T-cell (primary cell): ENCODE data around the gene CAVIN2. TPM values are rescaled to one million over a fixed set of nuclear protein-coding genes. Genes with fewer than 3 reads are reported as not detected.
A peak's percentile ranks its signal among the peaks of the same experiment; 100 is the strongest.

Experiments
- ATAC-seq, 4 experiments: fragments of 200-7000 bp in 3 of 4; fragments of 150-1000 bp in 1 of 4; cut with Tn5 transposase; replicated peaks in 1 of 4; 1 replicate in 3 of 4; 2 replicates in 1 of 4; pipeline ENCODE4 v1.10.0; 2021; ENCODE audit warnings: moderate library complexity in 3 of 4, mild to moderate bottlenecking in 2 of 4, moderate number of reproducible peaks in 1 of 4
- CTCF ChIA-PET, 2 donors: fragments of 300-600 bp; sonication (Branson Sonifier 250); formaldehyde crosslinking; loops; one replicate each; lab custom pipeline; 2022; ENCODE audit warnings: antibody characterized with exemption in 2 of 2; lab: Charles Lee
- POLR2A ChIA-PET, 2 donors: fragments of 300-600 bp; sonication (Branson Sonifier 250); formaldehyde crosslinking; loops; one replicate each; lab custom pipeline; 2022; ENCODE audit warnings: antibody characterized with exemption in 2 of 2; lab: Charles Lee
- DNase-seq, 35 experiments: peaks; one replicate each; pipeline versions ENCODE4 v3.0.0 to v3.0.0-alpha.2; 2013 to 2023
- H3K27ac ChIP-seq: one replicate; pipeline ENCODE4 v1.5.1; 2013; ENCODE audit warnings: low read length
- H3K27me3 ChIP-seq, 2 experiments: replicated peaks in 1 of 2; 1 replicate in 1 of 2; 2 replicates in 1 of 2; pipeline versions ENCODE4 v1.6.1 to v1.7.0; 2013; ENCODE audit warnings: low read length in 1 of 2, mixed read lengths in 1 of 2; ENCODE audit not compliant: control insufficient read depth in 2 of 2, insufficient read depth in 2 of 2; ENCODE audit errors: extremely low read depth in 1 of 2
- H3K36me3 ChIP-seq, 2 donors: 1 replicate in 1 of 2; 2 replicates in 1 of 2; pipeline versions ENCODE4 v1.6.1 to v1.7.0; 2013; ENCODE audit warnings: low read length in 1 of 2; ENCODE audit not compliant: control insufficient read depth in 2 of 2, insufficient read depth in 1 of 2; ENCODE audit errors: extremely low read depth in 1 of 2
- H3K4me1 ChIP-seq, 2 experiments: 1 replicate in 1 of 2; 2 replicates in 1 of 2; pipeline versions ENCODE4 v1.6.1 to v1.7.0; 2013; ENCODE audit warnings: low read length in 2 of 2, mixed read lengths in 1 of 2; ENCODE audit not compliant: insufficient read depth in 2 of 2, control insufficient read depth in 1 of 2; ENCODE audit errors: extremely low read depth in 1 of 2
- H3K4me3 ChIP-seq, 2 donors: 1 replicate in 1 of 2; 2 replicates in 1 of 2; pipeline versions ENCODE4 v1.5.1 to v1.7.0; 2013; ENCODE audit warnings: mild to moderate bottlenecking in 2 of 2, low read length in 1 of 2, moderate library complexity in 1 of 2; ENCODE audit not compliant: control insufficient read depth in 1 of 2; ENCODE audit errors: extremely low read depth in 1 of 2
- H3K9me3 ChIP-seq: 2 replicates; pipeline ENCODE4 v1.7.0; 2013
- H3K27ac Mint-ChIP-seq, 2 donors: one replicate each; pipeline ENCODE4 v1.8.0; 2020 to 2021; ENCODE audit warnings: mild to moderate bottlenecking in 2 of 2, mixed read lengths in 2 of 2
- H3K27me3 Mint-ChIP-seq, 2 donors: one replicate each; pipeline ENCODE4 v1.8.0; 2021 to 2022; ENCODE audit warnings: mixed read lengths in 2 of 2
- H3K36me3 Mint-ChIP-seq: one replicate; pipeline ENCODE4 v1.8.0; 2021; ENCODE audit warnings: mixed read lengths
- H3K4me1 Mint-ChIP-seq, 3 donors: one replicate each; pipeline ENCODE4 v1.8.0; 2020 to 2022; ENCODE audit warnings: mixed read lengths in 3 of 3, mild to moderate bottlenecking in 1 of 3
- H3K4me3 Mint-ChIP-seq, 3 donors: one replicate each; pipeline ENCODE4 v1.8.0; 2020 to 2022; ENCODE audit warnings: mild to moderate bottlenecking in 3 of 3, mixed read lengths in 3 of 3, moderate library complexity in 3 of 3
- H3K9me3 Mint-ChIP-seq, 3 donors: one replicate each; pipeline ENCODE4 v1.8.0; 2020 to 2022; ENCODE audit warnings: mixed read lengths in 3 of 3
- WGBS: methylation state at CpG from one replicate; pipeline ENCODE4 v1.1.5; 2013; ENCODE audit warnings: missing lambda C conversion rate; ENCODE audit not compliant: insufficient coverage; 5-methylcytosine and 5-hydroxymethylcytosine counted together
- total RNA-seq, 35 experiments: library from RNA in 6 of 35; stranded (reverse) in 6 of 35; fragments of 120-200 nt in 1 of 35; gene quantifications; one replicate each; pipeline versions ENCODE4 v1.2.1 to v1.2.4 and lab custom pipeline; 2013 to 2026

The CAVIN2 gene
- total RNA-seq = 1 to 10 TPM in 1 of 5 donors, under 1 TPM in 4; 0.26 to 2.7 (median 0.40) TPM
- total RNA-seq (2013) = 3.1 TPM
- total RNA-seq (lab: John Stamatoyannopoulos, UW) = 0 to 1.1 (median 0.17) reads per million in 29 experiments

- Mint-ChIP-seq H3K4me3 (no peak within 1 kb of the TSS), H3K4me1 (peaks cover 7 to 9% (median 7%) of the 10 kb centered on the region in 3 donors), H3K9me3 (no peaks in the 10 kb centered on the region), H3K27me3 (peaks cover 33 to 36% of the 10 kb centered on the region in 2 donors), H3K36me3 (no peaks in the 10 kb centered on the region), H3K27ac (no peak within 1 kb of the TSS)
- DNase-seq (no peak), ATAC-seq (peak in 1 of 4 experiments; percentile 33)
- no peaks in the 10 kb centered on the region for H3K36me3 ChIP-seq
- 15% methylated on average over 26 of the region's 31 CpGs for WGBS
- ChIA-PET CTCF (no interaction called here), POLR2A (interaction anchor here in 1 of 2 donors (0.6 kb wide), 1 partner anchor 665 kb away, joined by 4 read pairs; no protein-coding TSS in a partner anchor)
- no peak within 1 kb of the TSS for H3K27ac ChIP-seq
- H3K27me3 ChIP-seq = peaks cover 0 to 14% of the 10 kb centered on the region in 2 experiments
- H3K4me3 ChIP-seq = peak within 1 kb of the TSS in 1 of 2 donors; percentile 29
- peaks cover 0 to 8% of the 10 kb centered on the region in 2 experiments for H3K4me1 ChIP-seq
- H3K9me3 ChIP-seq = no peaks in the 10 kb centered on the region
These were observed at the start of gene CAVIN2 for GRCh38 chr2:191846515-191847476. Gene CAVIN2, minus strand, starts transcription at chr2:191847088. Its CDS starts 163 bp downstream, at chr2:191846925.

GRCh38 chr2:191895743-191896142 is 48.9 kb upstream of the CAVIN2 start:
- ChIA-PET POLR2A (no interaction called here), CTCF (no interaction called here)
- Mint-ChIP-seq H3K4me1 (no peaks in the 10 kb centered on the region), H3K27me3 (peaks cover 10 to 16% of the 10 kb centered on the region in 2 donors), H3K4me3 (no peak overlapping the region), H3K36me3 (no peaks in the 10 kb centered on the region), H3K27ac (no peak overlapping the region), H3K9me3 (no peaks in the 10 kb centered on the region)
- Histone ChIP-seq H3K36me3 (no peaks in the 10 kb centered on the region), H3K27ac (no peak overlapping the region), H3K27me3 (peaks cover 0 to 5% of the 10 kb centered on the region in 2 experiments), H3K9me3 (no peaks in the 10 kb centered on the region), H3K4me1 (no peaks in the 10 kb centered on the region), H3K4me3 (no peak overlapping the region)
- no CpG with 5 or more reads among the region's 2 CpGs for WGBS
- DNase-seq (no peak), ATAC-seq (no peak)

GRCh38 chr2:191895195-191895594 is 48.3 kb upstream of the CAVIN2 start:
- Mint-ChIP-seq H3K4me3 (no peak overlapping the region), H3K4me1 (no peaks in the 10 kb centered on the region), H3K27me3 (peaks cover 8 to 16% of the 10 kb centered on the region in 2 donors), H3K36me3 (no peaks in the 10 kb centered on the region), H3K9me3 (no peaks in the 10 kb centered on the region), H3K27ac (no peak overlapping the region)
- Histone ChIP-seq H3K27ac (no peak overlapping the region), H3K36me3 (no peaks in the 10 kb centered on the region), H3K9me3 (no peaks in the 10 kb centered on the region), H3K4me3 (no peak overlapping the region), H3K27me3 (peaks cover 0 to 5% of the 10 kb centered on the region in 2 experiments), H3K4me1 (no peaks in the 10 kb centered on the region)
- WGBS = 87% methylated on average over 3 of the region's 4 CpGs
- DNase-seq = no peak
- POLR2A ChIA-PET = no interaction called here
- no peak for ATAC-seq
- CTCF ChIA-PET = no interaction called here

GRCh38 chr2:191894681-191895147 is 47.8 kb upstream of the CAVIN2 start:
- Mint-ChIP-seq H3K27me3 (peaks cover 8 to 16% of the 10 kb centered on the region in 2 donors), H3K36me3 (no peaks in the 10 kb centered on the region), H3K27ac (no peak overlapping the region), H3K4me3 (no peak overlapping the region), H3K4me1 (no peaks in the 10 kb centered on the region), H3K9me3 (no peaks in the 10 kb centered on the region)
- Histone ChIP-seq H3K36me3 (no peaks in the 10 kb centered on the region), H3K27ac (no peak overlapping the region), H3K4me3 (no peak overlapping the region), H3K9me3 (no peaks in the 10 kb centered on the region), H3K4me1 (no peaks in the 10 kb centered on the region), H3K27me3 (peaks cover 0 to 3% of the 10 kb centered on the region in 2 experiments)
- ATAC-seq (no peak), DNase-seq (no peak)
- ChIA-PET POLR2A (no interaction called here), CTCF (no interaction called here)
- 62% methylated on average over 2 of the region's 3 CpGs for WGBS

GRCh38 chr2:191892391-191892790 is 45.5 kb upstream of the CAVIN2 start:
- Mint-ChIP-seq H3K9me3 (no peaks in the 10 kb centered on the region), H3K36me3 (no peaks in the 10 kb centered on the region), H3K4me1 (no peaks in the 10 kb centered on the region), H3K27ac (no peak overlapping the region), H3K4me3 (no peak overlapping the region), H3K27me3 (peaks cover 4 to 9% of the 10 kb centered on the region in 2 donors)
- Histone ChIP-seq H3K36me3 (no peaks in the 10 kb centered on the region), H3K27ac (no peak overlapping the region), H3K4me1 (no peaks in the 10 kb centered on the region), H3K9me3 (no peaks in the 10 kb centered on the region), H3K4me3 (no peak overlapping the region), H3K27me3 (no peaks in the 10 kb centered on the region)
- WGBS = no CpG with 5 or more reads among the region's 3 CpGs
- POLR2A ChIA-PET = no interaction called here
- CTCF ChIA-PET = no interaction called here
- ATAC-seq (no peak), DNase-seq (no peak)

GRCh38 chr2:191891656-191892055 is 44.8 kb upstream of the CAVIN2 start:
- CTCF ChIA-PET = no interaction called here
- Histone ChIP-seq H3K27ac (no peak overlapping the region), H3K27me3 (no peaks in the 10 kb centered on the region), H3K9me3 (no peaks in the 10 kb centered on the region), H3K36me3 (no peaks in the 10 kb centered on the region), H3K4me3 (no peak overlapping the region), H3K4me1 (no peaks in the 10 kb centered on the region)
- POLR2A ChIA-PET = no interaction called here
- DNase-seq = no peak
- Mint-ChIP-seq H3K27ac (no peak overlapping the region), H3K27me3 (peaks cover 4 to 9% of the 10 kb centered on the region in 2 donors), H3K9me3 (no peaks in the 10 kb centered on the region), H3K4me3 (no peak overlapping the region), H3K4me1 (no peaks in the 10 kb centered on the region), H3K36me3 (no peaks in the 10 kb centered on the region)
- ATAC-seq = no peak
- WGBS = 78% methylated on average over 4 of the region's 5 CpGs
